ENCODE results near the gene SPG11. TPM values are rescaled to one million over a fixed set of nuclear protein-coding genes. Genes with fewer than 3 reads are reported as not detected.

The SPG11 gene
- total and polyA plus RNA-seq, 2 experiments from 2014 or later = 15.7 to 65.1 TPM

DNA sequence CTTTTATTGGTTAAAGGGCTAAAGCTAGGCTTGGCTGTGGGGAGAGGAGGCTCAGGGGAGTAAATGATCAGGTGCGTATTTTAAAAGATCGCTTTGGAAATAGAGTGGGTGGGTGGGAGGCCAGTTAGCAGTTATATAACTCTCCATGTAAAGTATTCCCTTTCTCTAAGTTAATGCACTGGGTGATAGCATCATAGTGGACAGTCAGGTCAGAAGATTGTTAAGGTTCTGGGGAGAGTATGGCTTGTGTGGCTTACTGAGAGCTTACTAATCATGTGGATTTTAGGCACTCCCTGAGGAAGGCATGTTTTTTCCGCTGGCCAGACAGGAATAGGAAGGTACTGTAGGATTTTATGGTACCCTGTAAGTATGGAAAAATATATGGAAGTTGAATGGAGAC lies 132.8 kb downstream of the SPG11 start:
- Histone ChIP-seq H3K9me3 (ENCODE audit: low read depth) (no peaks in the 10 kb centered on the region), H3K4me3 (no peak overlapping the region), H3K27ac (peak overlapping the region; percentile 63), H3K36me3 (peaks cover 3% of the 10 kb centered on the region), H3K4me1 (ENCODE audit: low read depth) (no peaks in the 10 kb centered on the region), H3K27me3 (no peaks in the 10 kb centered on the region)
- TF ChIP-seq, protein P1, sequence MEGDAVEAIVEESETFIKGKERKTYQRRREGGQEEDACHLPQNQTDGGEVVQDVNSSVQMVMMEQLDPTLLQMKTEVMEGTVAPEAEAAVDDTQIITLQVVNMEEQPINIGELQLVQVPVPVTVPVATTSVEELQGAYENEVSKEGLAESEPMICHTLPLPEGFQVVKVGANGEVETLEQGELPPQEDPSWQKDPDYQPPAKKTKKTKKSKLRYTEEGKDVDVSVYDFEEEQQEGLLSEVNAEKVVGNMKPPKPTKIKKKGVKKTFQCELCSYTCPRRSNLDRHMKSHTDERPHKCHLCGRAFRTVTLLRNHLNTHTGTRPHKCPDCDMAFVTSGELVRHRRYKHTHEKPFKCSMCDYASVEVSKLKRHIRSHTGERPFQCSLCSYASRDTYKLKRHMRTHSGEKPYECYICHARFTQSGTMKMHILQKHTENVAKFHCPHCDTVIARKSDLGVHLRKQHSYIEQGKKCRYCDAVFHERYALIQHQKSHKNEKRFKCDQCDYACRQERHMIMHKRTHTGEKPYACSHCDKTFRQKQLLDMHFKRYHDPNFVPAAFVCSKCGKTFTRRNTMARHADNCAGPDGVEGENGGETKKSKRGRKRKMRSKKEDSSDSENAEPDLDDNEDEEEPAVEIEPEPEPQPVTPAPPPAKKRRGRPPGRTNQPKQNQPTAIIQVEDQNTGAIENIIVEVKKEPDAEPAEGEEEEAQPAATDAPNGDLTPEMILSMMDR (IDR thresholded peaks at IDR 0.05; ENCODE audit: low read depth, low read length) = no peak
- no peak for DNase-seq (ENCODE audit: low read depth in 1 of 2, low spot score in 1 of 2)

DNA sequence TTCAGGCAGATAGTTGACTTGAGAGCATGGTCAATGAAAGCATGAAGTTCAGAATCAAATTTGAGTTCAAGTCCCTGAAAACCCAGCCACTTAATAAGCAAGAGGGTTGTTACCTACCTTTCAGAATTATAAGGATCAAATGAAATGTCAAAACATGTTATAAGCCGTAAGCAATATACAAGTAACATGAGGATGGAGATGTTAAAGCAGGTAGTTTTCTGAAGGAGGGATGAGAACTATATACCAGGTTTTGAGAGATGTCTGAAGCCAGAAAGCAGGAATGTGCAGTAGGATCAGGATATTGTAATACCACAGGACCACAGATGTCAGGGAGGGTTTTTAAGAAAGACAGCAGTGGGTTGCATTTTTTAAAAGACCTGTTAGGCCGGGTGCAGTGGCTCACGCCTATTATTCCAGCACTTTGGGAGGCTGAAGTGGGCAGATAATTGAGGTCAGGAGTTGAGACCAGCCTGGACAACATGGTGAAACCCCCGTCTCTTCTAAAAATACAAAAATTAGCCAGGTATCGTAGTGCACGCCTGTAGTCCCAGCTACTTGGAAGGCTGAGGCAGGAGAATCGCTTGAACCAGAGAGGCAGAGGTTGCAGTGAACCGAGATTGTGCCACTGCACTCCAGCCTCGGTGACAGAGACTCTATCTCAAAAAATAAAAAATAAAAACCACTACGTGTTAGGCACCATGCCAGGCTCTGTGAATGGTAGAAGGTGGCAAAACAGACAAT lies 133.4 kb downstream of the SPG11 start:
- peak overlapping the region; percentile 63 for H3K27ac ChIP-seq
- no peaks in the 10 kb centered on the region for H3K27me3 ChIP-seq
- TF ChIP-seq, protein P1 (IDR thresholded peaks at IDR 0.05; ENCODE audit: low read depth, low read length) = no peak

DNA sequence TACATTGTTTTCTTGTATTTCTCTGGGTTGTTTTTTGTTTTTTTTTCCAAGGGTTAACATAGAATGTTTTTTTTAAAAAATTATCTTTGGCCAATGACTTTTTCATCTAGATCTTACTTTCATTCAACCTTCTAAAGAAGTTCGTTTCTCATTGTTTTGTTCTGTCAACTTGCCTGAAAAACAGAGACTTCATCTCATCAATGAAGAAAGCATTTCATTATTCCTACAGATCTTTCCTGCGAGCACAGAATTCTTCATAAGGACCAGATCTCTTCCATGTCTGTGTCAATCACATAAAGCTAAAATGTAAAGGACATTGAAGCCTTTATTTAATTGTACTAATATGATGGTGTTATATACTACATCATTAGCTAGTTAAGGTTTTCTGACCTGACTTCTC lies 136.2 kb downstream of the SPG11 start:
- Histone ChIP-seq H3K27ac (no peak overlapping the region), H3K27me3 (no peaks in the 10 kb centered on the region), H3K9me3 (ENCODE audit: low read depth) (no peaks in the 10 kb centered on the region), H3K36me3 (peaks cover 25% of the 10 kb centered on the region), H3K4me1 (ENCODE audit: low read depth) (no peaks in the 10 kb centered on the region), H3K4me3 (no peak overlapping the region)
- no peak for DNase-seq (ENCODE audit: low read depth in 1 of 2, low spot score in 1 of 2)
- TF ChIP-seq, protein P1 (IDR thresholded peaks at IDR 0.05; ENCODE audit: low read depth, low read length) = no peak

More for the DNA sequence above, 133.4 kb downstream of the SPG11 start:
- no peak overlapping the region for H3K4me3 ChIP-seq
- H3K36me3 ChIP-seq = peaks cover 3% of the 10 kb centered on the region
- no peaks in the 10 kb centered on the region for H3K9me3 ChIP-seq (ENCODE audit: low read depth)
- H3K4me1 ChIP-seq (ENCODE audit: low read depth) = no peaks in the 10 kb centered on the region
- no peak for DNase-seq (ENCODE audit: low read depth in 1 of 2, low spot score in 1 of 2)

DNA sequence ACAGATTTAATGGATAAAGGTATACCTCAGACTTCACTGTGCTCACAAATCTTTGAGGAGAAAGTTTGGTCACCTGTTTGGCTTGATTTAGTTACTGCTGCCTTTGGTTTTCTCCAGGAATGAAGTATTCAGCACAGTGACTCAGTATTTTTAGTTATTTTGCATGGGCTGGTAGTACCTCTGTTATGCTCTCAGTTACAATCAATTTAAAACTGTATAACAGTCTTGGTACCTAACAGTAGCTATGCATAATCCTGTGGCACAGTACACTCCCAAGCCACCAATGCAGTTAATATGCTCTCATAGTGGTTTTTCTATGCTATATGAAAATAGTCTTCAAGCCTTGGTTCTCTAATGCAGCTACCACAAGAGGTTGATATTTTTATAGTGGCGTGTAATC lies 138.4 kb downstream of the SPG11 start:
- TF ChIP-seq, protein P1 (IDR thresholded peaks at IDR 0.05; ENCODE audit: low read depth, low read length) = no peak
- Histone ChIP-seq H3K27ac (no peak overlapping the region), H3K4me1 (ENCODE audit: low read depth) (no peaks in the 10 kb centered on the region), H3K36me3 (peaks cover 39% of the 10 kb centered on the region), H3K9me3 (ENCODE audit: low read depth) (no peaks in the 10 kb centered on the region), H3K27me3 (no peaks in the 10 kb centered on the region), H3K4me3 (no peak overlapping the region)
- no peak for DNase-seq (ENCODE audit: low read depth in 1 of 2, low spot score in 1 of 2)

DNA sequence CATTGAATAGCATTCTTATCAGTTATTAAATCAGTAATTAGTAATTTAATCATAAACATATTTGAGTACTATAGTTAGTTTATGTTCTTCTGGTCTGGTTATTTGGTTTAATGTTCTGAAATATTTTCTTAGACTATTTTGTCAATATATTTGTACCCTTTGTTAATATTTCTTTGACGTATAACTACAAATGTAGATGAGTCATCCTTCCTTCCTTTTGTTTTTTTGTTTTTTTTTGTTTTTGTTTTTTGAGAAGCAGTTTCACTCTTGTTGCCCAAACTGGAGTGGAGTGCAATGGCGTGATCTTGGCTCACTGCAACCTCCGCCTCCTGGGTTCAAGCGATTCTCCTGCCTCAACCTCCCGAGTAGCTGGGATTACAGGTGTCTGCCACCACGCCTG lies 143.9 kb downstream of the SPG11 start:
- Histone ChIP-seq H3K4me3 (no peak overlapping the region), H3K27ac (no peak overlapping the region), H3K27me3 (no peaks in the 10 kb centered on the region), H3K36me3 (peaks cover 57% of the 10 kb centered on the region), H3K9me3 (ENCODE audit: low read depth) (no peaks in the 10 kb centered on the region), H3K4me1 (ENCODE audit: low read depth) (no peaks in the 10 kb centered on the region)
- no peak for DNase-seq (ENCODE audit: low read depth in 1 of 2, low spot score in 1 of 2)
- TF ChIP-seq, protein P1 (IDR thresholded peaks at IDR 0.05; ENCODE audit: low read depth, low read length) = no peak

Measured in cardiac muscle cell (in vitro differentiated cells and primary cell).